Inferior parietal cortex (tissue), 1 donor: ENCODE measurements around the gene AOAH.
"Not testable (repeated sequence)": the region's sequence is repeated elsewhere in the genome, so short reads cannot be mapped to it uniquely, and the experiment has no call there.

Experiments
- DNase-seq: peaks from one replicate; pipeline ENCODE4 v3.0.0-alpha.2; 2016; ENCODE audit errors: extremely low spot score

Gene AOAH

GRCh38 chr7:36469236-36469635 lies 255.1 kb downstream of the AOAH start:
- DNase-seq: no peak

- DNase-seq: no peak
Observed at GRCh38 chr7:36468370-36469101, 255.8 kb downstream of the AOAH start.

GRCh38 chr7:36466001-36466400 lies 258.3 kb downstream of the AOAH start:
- not testable (repeated sequence) for DNase-seq

- no peak for DNase-seq
Observed at GRCh38 chr7:36464271-36464670, 260.0 kb downstream of the AOAH start.
